ENCODE data around the gene ITPRIPL1. TPM values are rescaled to one million over a fixed set of nuclear protein-coding genes. Genes with fewer than 3 reads are reported as not detected.

Gene ITPRIPL1
- total and polyA plus RNA-seq, 8 donors: 0.29 to 3.9 (median 0.61) TPM; not detected in 4

GRCh38 chr2:96324721-96325040, 436 bp upstream of the ITPRIPL1 start:
- peaks cover 10 to 43% (median 32%) of the 10 kb centered on the region in 4 donors for H3K4me1 ChIP-seq
- peaks cover 0 to 67% (median 35%) of the 10 kb centered on the region in 3 donors for H3K27me3 ChIP-seq
- H3K27ac ChIP-seq: peak overlapping the region in 4 of 5 donors; percentile 58 to 74 (median 61)
- 23 to 36% (median 28%) methylated on average over 6 of the region's 6 CpGs for WGBS, 5 donors
- no peaks in the 10 kb centered on the region for H3K9me3 ChIP-seq
- intact Hi-C loops (cut with DNase I; ENCODE audit: low total_unique reads): no loop called here
- no peak for DNase-seq
- no peaks in the 10 kb centered on the region for H3K36me3 ChIP-seq
- no peak for TF ChIP-seq POLR2AphosphoS5 (IDR thresholded peaks at IDR 0.05)
- TF ChIP-seq POLR2A (IDR thresholded peaks at IDR 0.05): no peak
- no peak for TF ChIP-seq CTCF (IDR thresholded peaks at IDR 0.05)
- no peak for TF ChIP-seq EP300 (IDR thresholded peaks at IDR 0.05)
- H3K4me3 ChIP-seq: peak overlapping the region; percentile 57 to 62 (median 60)

DNA sequence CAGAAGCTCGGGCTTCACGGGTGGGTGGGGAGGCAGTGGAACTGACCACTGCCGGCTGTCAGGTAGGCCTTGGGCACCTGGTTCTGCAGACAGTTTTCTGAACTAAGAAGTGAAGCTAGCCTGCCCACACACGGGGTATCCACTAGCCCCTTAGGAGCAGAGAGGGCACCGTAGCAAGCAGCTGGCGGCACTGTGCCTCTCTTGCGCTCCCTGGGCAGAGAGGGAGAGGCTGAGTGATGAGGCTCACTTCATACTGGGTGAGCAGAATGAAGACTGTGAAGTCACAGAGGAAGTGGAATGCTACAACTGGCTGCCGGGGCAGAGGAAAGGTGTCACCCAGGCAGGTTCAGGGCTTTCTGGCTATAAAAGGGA, 753 bp downstream of the ITPRIPL1 start:
- 45 to 55% (median 52%) methylated on average over 8 of the region's 8 CpGs for WGBS, 5 donors
- H3K27ac ChIP-seq: peak overlapping the region in 4 of 5 donors; percentile 58 to 74 (median 61)
- intact Hi-C loops (cut with DNase I; ENCODE audit: low total_unique reads): no loop called here
- peak in 1 of 2 donors; percentile 28 for DNase-seq
- H3K9me3 ChIP-seq: no peaks in the 10 kb centered on the region
- TF ChIP-seq EP300 (IDR thresholded peaks at IDR 0.05): no peak
- TF ChIP-seq POLR2A (IDR thresholded peaks at IDR 0.05): no peak
- no peak for TF ChIP-seq CTCF (IDR thresholded peaks at IDR 0.05)
- TF ChIP-seq POLR2AphosphoS5 (IDR thresholded peaks at IDR 0.05): peak in 2 of 3 donors; percentile 48 to 56
- peak overlapping the region; percentile 57 to 62 (median 60) for H3K4me3 ChIP-seq
- no peaks in the 10 kb centered on the region for H3K36me3 ChIP-seq
- H3K4me1 ChIP-seq: peaks cover 8 to 41% (median 32%) of the 10 kb centered on the region in 4 donors
- H3K27me3 ChIP-seq: peaks cover 0 to 55% (median 26%) of the 10 kb centered on the region in 3 donors

DNA sequence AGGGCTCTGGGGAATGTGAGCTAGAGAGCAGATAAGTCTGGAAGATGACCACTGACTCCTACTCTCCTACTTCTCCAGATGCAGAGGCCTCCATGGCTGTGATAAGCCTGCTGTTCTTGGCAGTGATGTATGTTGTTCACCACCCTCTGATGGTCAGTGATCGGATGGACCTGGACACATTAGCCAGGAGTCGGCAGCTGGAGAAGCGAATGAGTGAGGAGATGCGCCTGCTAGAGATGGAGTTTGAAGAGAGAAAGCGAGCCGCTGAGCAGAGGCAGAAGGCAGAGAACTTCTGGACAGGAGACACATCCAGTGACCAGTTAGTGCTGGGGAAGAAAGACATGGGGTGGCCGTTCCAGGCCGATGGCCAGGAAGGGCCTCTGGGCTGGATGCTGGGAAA, 1.4 kb downstream of the ITPRIPL1 start:
- Histone ChIP-seq H3K36me3 (no peaks in the 10 kb centered on the region), H3K9me3 (no peaks in the 10 kb centered on the region), H3K27ac (no peak overlapping the region), H3K4me3 (no peak overlapping the region), H3K27me3 (peaks cover 0 to 48% (median 19%) of the 10 kb centered on the region in 3 donors), H3K4me1 (peaks cover 5 to 37% (median 25%) of the 10 kb centered on the region in 4 donors)
- TF ChIP-seq POLR2A (IDR thresholded peaks at IDR 0.05): no peak
- TF ChIP-seq EP300 (IDR thresholded peaks at IDR 0.05): no peak
- no peak for TF ChIP-seq CTCF (IDR thresholded peaks at IDR 0.05)
- TF ChIP-seq POLR2AphosphoS5 (IDR thresholded peaks at IDR 0.05): no peak
- DNase-seq: no peak
- 94 to 98% (median 95%) methylated on average over 8 of the region's 8 CpGs for WGBS, 5 donors
- intact Hi-C loops (cut with DNase I; ENCODE audit: low total_unique reads): no loop called here

DNA sequence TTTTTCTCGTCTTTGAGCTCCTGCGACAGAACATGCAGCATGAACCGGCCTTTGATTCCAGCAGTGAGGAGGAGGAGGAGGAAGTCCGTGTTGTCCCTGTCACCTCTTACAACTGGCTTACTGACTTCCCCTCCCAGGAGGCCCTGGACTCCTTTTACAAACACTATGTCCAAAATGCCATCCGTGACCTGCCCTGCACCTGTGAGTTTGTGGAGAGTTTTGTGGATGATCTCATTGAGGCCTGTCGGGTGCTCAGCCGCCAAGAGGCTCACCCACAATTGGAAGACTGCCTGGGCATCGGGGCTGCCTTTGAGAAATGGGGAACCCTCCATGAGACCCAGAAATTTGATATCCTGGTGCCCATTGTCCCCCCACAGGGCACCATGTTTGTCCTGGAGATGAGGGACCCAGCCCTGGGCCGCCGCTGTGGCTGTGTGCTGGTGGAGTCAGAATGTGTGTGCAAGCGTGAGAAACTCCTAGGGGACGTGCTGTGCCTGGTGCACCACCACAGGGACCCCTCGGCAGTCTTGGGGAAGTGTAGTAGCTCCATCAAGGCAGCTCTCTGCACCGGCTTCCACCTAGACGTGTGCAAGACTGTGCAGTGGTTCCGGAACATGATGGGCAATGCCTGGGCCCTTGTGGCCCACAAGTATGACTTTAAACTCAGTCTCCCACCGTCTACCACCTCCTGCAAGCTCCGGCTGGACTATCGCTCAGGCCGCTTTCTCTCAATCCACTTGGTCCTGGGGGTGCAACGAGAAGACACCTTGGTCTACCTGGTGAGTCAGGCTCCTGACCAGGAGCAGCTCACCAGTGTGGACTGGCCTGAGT, 2.1 kb downstream of the ITPRIPL1 start:
- H3K4me1 ChIP-seq: peaks cover 0 to 31% (median 19%) of the 10 kb centered on the region in 4 donors
- no peaks in the 10 kb centered on the region for H3K36me3 ChIP-seq
- no peak overlapping the region for H3K27ac ChIP-seq
- TF ChIP-seq POLR2AphosphoS5 (IDR thresholded peaks at IDR 0.05) (no peak), POLR2A (IDR thresholded peaks at IDR 0.05) (no peak), EP300 (IDR thresholded peaks at IDR 0.05) (no peak), CTCF (IDR thresholded peaks at IDR 0.05) (no peak)
- H3K27me3 ChIP-seq: peaks cover 0 to 42% (median 16%) of the 10 kb centered on the region in 3 donors
- intact Hi-C loops (cut with DNase I; ENCODE audit: low total_unique reads): no loop called here
- H3K9me3 ChIP-seq: no peaks in the 10 kb centered on the region
- no peak overlapping the region for H3K4me3 ChIP-seq
- DNase-seq: no peak
- WGBS, 5 donors: 94 to 97% (median 95%) methylated on average over 17 to 21 of the region's 21 CpGs

Measured in stomach (tissue), 9 donors.